HG02870 (cell line): Measurements from ENCODE around the gene INAFM2.

Experiments
- ATAC-seq: cut with Tn5 transposase; IDR thresholded peaks from one replicate; pipeline ENCODE4 v1.9.1; 2021; ENCODE audit warnings: mild to moderate bottlenecking, moderate library complexity; ENCODE audit not compliant: unreplicated experiment

The INAFM2 gene

DNA sequence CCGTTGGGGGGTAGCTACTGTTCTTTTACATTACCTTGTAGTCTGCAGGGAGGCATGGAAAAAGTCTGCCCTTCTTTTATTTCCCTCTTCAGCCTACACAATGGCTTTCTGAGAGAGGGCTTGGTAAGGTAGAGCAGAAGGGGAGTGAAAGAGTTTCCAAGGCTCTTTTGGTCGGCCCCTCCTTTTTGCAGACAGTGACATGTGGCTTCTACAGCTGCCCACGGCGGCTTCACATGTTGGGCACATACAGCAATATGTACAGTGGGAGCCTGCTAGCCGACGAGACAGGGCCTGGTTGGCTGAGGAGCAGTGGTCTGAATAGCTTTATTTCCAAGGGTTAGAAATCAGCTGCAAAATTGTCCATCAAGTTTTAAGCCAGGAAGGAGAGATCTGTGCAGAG lies 4.0 kb downstream of the INAFM2 start:
- no peak for ATAC-seq

DNA sequence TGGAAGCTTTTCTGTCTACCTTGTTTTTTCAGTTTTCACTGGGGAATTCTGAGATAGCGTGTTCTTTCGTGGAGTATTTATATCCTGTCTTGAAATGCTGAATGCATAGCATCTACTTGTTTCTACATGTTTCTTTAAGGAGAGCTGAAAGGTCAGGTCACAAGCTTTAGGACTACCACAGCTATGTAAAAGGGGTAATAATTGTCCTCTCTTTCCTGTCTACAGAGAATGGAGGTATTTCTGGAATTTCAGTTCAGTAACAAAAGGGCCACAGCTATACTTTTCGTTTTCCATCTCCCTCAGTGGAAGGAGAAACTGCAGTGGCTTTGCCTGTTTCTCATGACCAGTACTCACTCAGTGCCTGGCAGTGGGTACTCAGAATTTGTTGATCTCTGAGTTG lies 4.7 kb downstream of the INAFM2 start:
- ATAC-seq, result no peak

- no peak for ATAC-seq
These were observed 5.3 kb downstream of the INAFM2 start for GRCh38 chr15:40328751-40329150.

DNA sequence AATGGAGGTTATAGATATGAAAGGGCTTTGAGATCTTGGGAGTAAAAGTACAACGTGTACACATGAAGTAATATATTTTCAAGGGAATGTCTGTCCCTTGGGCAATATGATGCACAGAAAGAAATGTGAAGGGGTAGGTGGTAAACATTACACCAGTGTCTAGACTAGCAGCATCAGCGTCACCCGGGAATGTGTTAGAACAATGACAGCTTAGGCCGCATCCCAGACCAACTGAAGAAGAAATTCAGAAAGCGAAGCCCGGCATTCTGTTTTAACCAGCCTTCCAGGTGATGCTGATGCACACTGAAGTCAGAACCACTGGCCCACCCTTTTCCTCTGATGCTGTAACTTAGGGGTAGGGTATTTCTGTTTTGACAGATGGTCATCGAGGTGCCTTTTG lies 6.3 kb downstream of the INAFM2 start:
- ATAC-seq, result no peak

DNA sequence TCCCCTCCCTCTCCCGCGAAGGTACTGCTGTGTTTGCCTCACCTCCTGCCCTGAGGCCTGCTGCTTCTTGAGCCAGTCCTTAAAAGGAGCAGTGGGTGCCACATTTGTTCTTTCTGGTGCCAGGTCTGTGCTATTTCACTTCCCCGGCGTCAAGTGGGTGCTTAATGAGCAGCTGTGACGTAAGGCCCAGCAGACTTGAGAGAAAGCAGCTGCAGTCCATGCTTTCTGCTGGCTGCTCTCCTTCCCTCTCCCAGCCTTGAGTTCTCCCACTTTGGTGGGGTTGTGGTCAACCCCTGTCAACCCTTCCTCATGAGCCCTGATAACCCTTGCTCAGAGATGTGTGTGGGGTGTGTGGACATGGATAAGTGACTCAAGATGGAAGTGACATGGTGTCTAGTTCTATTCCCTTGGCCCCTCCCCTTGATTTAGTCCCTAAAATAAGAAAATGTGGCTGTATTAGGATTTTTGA lies 6.9 kb downstream of the INAFM2 start:
- no peak for ATAC-seq

- ATAC-seq, result no peak
These were observed 7.5 kb downstream of the INAFM2 start for GRCh38 chr15:40331026-40331425.

GRCh38 chr15:40331637-40332036 lies 8.1 kb downstream of the INAFM2 start:
- ATAC-seq, result no peak

- no peak for ATAC-seq
These were observed 8.8 kb downstream of the INAFM2 start for GRCh38 chr15:40332113-40332781.

DNA sequence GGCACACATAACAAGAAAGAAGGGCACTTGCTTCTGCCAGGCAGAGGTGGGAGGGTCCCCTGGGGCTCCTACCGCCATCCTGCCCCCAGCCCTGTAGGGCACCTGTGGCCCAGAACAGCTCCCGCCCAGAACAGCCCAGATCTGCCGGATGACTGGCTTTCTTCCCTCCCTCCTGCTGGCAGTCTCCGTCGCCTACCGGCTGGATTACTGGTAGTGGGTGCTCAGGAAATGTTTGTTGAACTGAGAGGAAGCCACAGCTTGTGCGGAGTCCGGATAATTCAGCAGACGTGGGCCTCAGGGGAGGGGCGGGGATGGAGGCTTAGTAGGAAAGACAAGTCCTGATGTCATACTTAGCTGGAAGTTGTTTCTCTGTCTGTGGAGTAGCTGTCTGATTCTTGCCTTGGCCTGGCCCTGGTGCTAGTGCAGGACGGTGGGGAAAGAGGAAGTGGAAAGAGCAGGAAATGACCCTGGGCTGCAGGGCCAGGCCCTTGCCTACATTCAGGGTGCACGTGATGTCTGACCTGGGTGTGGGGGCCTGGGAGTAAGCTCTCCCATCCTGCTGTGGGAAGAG lies 10.5 kb downstream of the INAFM2 start:
- no peak for ATAC-seq

GRCh38 chr15:40334541-40334940 lies 11.0 kb downstream of the INAFM2 start:
- ATAC-seq, result no peak

DNA sequence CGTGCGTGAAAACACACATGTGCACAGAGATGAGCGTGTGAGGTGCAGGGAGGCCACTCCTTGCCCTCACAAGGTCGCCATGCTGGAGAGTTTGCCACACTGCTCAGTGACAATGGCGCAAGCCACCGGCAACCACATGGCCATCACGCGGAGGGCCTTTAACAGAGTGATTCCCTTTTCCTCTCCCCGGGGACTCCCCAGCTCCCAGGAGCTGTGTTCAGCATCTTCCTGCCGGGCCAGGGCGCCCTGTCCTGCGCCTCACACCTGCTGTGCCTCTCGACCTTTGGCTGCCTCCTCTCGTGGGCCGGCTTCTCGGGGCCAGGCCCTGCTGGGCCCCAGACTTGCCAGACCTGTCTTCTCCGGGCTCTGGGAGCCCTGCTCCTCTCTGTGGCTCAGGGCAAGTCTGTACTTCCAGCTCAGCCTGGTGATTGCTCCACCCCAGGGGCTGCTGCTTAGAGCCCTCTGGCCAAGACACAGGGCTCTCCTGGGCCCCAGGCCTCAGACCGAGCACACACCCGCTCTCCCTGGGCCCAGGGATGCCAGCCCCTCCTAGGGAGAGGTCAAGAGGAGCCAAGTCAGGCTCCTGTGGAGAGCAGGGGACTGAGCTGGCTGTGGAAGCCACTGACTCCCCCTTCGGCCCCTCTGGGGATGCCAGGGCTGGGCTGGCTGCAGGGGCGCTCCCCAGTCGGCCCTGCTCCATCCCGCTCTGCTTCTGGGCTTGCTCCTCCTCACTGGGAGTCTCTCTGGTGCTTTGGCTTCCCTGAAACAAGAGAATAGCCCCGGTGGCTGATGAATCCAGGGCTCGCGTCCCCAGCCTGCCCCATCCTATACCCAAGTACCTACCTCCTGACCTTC lies 11.7 kb downstream of the INAFM2 start:
- no peak for ATAC-seq

- no peak for ATAC-seq
These were observed 12.6 kb downstream of the INAFM2 start for GRCh38 chr15:40335938-40336743.

- ATAC-seq, result no peak
These were observed 13.2 kb downstream of the INAFM2 start for GRCh38 chr15:40336744-40337122.

DNA sequence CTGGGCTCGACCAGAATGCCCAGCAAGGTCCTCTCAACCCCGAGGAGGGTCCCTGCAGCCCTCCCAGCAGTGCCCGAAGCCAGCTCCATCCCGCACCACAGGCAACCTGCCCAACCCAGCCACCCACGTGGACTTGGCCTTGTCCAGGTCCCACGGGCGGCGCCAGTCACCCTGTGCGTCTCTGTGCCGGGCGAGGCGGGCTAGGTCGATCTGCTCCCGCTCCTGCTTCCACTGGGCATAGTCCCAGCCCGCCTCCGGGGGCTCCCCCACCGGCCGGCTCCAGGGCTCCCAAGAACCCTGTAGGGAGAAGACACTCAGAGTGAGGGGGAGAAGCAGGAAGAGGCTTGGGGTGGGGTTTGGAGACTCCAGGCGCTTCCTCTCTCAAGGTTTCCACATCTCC lies 14.1 kb downstream of the INAFM2 start:
- ATAC-seq, result no peak

- no peak for ATAC-seq
These were observed 14.7 kb downstream of the INAFM2 start for GRCh38 chr15:40338041-40338657.

DNA sequence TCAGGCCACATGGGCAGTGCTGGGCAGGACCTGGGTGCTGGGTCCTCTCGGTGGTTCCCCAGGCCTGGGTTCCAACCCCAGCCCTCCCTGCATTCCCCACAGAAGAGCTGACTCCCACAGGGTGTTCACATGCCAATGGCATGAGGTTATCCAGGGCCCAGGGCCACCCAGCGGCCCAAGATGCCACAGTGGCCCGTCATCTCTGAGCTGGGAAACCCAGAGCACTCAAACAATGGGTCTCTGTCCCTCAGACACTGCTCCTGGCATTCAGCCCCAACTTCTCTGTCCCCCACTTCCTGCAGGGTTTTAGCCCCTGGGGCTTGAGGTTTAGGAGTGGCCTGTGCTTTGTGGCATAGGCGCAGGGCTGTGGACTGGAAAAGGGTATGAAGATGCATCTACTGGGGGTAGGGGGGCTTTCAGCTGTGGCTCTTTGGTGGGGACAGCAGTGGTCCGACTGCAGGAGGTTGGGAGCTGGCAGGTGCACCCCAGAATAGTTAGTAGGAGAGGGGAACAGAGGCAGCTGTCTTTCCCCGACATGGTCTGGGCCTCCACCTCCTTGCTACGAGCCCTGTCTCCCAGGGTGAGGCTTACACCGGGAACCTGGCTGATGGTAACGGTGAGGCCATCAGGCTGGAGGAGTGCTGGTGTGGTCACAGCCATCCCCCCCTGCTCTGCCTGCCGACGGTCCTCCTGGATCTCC lies 15.6 kb downstream of the INAFM2 start:
- ATAC-seq, result no peak

- ATAC-seq, result no peak
These were observed 16.1 kb downstream of the INAFM2 start for GRCh38 chr15:40339621-40339945.

GRCh38 chr15:40340038-40340739 lies 16.7 kb downstream of the INAFM2 start:
- no peak for ATAC-seq

GRCh38 chr15:40340740-40341400 lies 17.4 kb downstream of the INAFM2 start, which contains the start of gene CCDC9B:
Gene CCDC9B (minus strand): TSS chr15:40340939. CDS start chr15:40340819, 120 bp downstream.
- no peak for ATAC-seq
